Lower leg skin (tissue), 4 donors: Measurements from ENCODE around the gene TBRG4. TPM values are rescaled to one million over a fixed set of nuclear protein-coding genes. Genes with fewer than 3 reads are reported as not detected.

ENCODE experiments used
- DNase-seq, 2 donors: peaks; one replicate each; pipeline ENCODE4 v3.0.0-alpha.2; 2019; ENCODE audit warnings: low spot score in 2 of 2
- H3K4me3 ChIP-seq: fragments of 200-600 bp; sonication (generic); 2 replicates; pipeline ENCODE4 v1.5.1; 2017; ENCODE audit warnings: mild to moderate bottlenecking, low read depth; ENCODE audit not compliant: poor library complexity, severe bottlenecking
- POLR2A ChIP-seq, 2 donors: fragments of 450-650 bp; IDR thresholded peaks; one replicate each; pipeline ENCODE4 v1.6.1; 2016 to 2017; ENCODE audit warnings: antibody characterized with exemption in 2 of 2, mild to moderate bottlenecking in 1 of 2, moderate library complexity in 1 of 2
- WGBS, 2 donors: methylation state at CpG; one replicate each; pipeline ENCODE4 v1.1.5; 2018; 5-methylcytosine and 5-hydroxymethylcytosine counted together
- intact Hi-C: fragments of 100-400 bp; cut with DNase I; formaldehyde crosslinking; loops from one replicate; pipeline ENCODE4 v1.15.0; 2023; ENCODE audit warnings: low total_unique reads
- total RNA-seq, 4 donors: library from RNA; depleted of rRNA; stranded (reverse); fragments of >200 nt; gene quantifications; one replicate each; pipeline ENCODE4 v1.1.0, GENCODE V29; 2016
- TF ChIP-seq, protein P1 (sequence below), 3 donors: fragments of 450-650 bp; IDR thresholded peaks; one replicate each; pipeline ENCODE4 v1.5.1; 2016; ENCODE audit warnings: antibody characterized with exemption in 3 of 3, mild to moderate bottlenecking in 3 of 3, moderate library complexity in 2 of 3

TBRG4 gene
- total RNA-seq, 4 donors from 2014 or later = 46.0 to 62.3 (median 58.1) TPM

DNA sequence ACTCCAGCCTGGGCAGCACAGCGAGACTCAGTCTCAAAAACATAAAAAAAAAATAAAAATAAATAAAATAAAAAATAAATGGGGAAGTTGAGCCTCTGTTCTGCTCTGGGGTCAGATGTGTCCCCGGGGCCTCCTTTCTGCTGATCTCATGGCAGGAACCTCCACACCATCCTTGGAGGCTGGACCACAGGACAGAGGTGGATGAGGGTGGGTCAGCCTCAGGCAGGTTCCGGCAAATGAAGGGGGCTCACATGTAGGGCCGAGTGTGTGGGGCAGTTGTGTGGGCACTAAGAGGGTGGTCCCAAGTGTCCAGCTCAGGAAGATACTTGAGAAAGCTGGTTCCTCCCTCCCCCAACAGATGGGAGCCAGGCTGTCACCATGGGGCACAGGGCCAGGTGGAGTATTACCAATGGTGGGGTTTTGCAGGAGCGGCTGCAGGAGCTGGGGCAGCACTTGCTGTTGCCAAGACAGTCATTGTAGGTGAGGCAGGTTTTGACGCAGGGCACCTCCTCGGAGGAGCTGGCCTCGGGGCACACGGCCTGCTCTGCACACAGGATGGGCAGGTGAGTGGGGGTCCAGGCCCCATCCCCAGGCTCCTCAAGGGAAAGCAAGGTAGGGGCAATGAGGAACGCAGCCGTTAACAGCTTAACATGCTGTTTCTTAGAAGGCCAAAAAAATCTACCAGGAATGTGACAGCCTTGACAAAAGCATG, 13.9 kb upstream of the TBRG4 start:
- DNase-seq = no peak
- intact Hi-C loops = no loop called here
- no peak overlapping the region for H3K4me3 ChIP-seq
- WGBS, 2 donors = 85% methylated on average over 9 to 11 of the region's 11 CpGs
- TF ChIP-seq, protein P1, sequence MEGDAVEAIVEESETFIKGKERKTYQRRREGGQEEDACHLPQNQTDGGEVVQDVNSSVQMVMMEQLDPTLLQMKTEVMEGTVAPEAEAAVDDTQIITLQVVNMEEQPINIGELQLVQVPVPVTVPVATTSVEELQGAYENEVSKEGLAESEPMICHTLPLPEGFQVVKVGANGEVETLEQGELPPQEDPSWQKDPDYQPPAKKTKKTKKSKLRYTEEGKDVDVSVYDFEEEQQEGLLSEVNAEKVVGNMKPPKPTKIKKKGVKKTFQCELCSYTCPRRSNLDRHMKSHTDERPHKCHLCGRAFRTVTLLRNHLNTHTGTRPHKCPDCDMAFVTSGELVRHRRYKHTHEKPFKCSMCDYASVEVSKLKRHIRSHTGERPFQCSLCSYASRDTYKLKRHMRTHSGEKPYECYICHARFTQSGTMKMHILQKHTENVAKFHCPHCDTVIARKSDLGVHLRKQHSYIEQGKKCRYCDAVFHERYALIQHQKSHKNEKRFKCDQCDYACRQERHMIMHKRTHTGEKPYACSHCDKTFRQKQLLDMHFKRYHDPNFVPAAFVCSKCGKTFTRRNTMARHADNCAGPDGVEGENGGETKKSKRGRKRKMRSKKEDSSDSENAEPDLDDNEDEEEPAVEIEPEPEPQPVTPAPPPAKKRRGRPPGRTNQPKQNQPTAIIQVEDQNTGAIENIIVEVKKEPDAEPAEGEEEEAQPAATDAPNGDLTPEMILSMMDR (IDR thresholded peaks at IDR 0.05) = no peak
- no peak for TF ChIP-seq POLR2A (IDR thresholded peaks at IDR 0.05)

GRCh38 chr7:45123913-45124710, 12.6 kb upstream of the TBRG4 start:
- TF ChIP-seq, protein P1 (IDR thresholded peaks at IDR 0.05) = no peak
- no peak for TF ChIP-seq POLR2A (IDR thresholded peaks at IDR 0.05)
- intact Hi-C loops = no loop called here
- no peak for DNase-seq
- WGBS, 2 donors = 74 to 79% methylated on average over 12 of the region's 12 CpGs
- no peak overlapping the region for H3K4me3 ChIP-seq

- WGBS, 2 donors = 83% methylated on average over 16 of the region's 16 CpGs
These were observed 11.7 kb upstream of the TBRG4 start for GRCh38 chr7:45122975-45123860.

GRCh38 chr7:45119550-45119949, 8.1 kb upstream of the TBRG4 start:
- 84 to 85% methylated on average over 3 of the region's 3 CpGs for WGBS, 2 donors
- TF ChIP-seq POLR2A (IDR thresholded peaks at IDR 0.05) = no peak
- TF ChIP-seq, protein P1 (IDR thresholded peaks at IDR 0.05) = no peak
- intact Hi-C loops = no loop called here
- H3K4me3 ChIP-seq = no peak overlapping the region
- DNase-seq = no peak

More at GRCh38 chr7:45122975-45123860, 11.7 kb upstream of the TBRG4 start:
- no peak for DNase-seq
- intact Hi-C loops = no loop called here
- no peak for TF ChIP-seq POLR2A (IDR thresholded peaks at IDR 0.05)
- TF ChIP-seq, protein P1 (IDR thresholded peaks at IDR 0.05) = no peak
- H3K4me3 ChIP-seq = no peak overlapping the region

DNA sequence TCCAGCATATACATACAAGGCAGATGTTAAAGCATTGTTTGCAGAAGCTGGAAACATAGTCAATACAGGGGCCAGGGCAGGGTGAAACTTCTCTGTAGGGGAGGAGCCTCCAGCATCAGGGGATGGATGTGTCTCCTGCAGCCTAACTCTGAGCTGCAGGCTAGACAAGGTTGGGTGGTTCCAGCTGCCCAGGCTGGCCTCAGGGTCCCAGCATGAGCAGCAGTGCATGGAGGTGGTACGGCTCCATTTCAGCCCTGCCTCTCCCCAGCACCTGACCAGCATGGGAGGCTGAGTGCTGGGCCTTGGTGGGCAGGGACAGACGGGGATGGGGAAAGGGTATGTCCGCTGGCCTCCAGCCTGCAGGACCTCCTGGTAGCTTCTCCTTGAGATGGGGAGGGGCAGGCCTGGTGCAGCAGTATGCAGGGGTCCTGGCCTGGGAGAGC, 7.4 kb upstream of the TBRG4 start:
- WGBS, 2 donors = 97 to 100% methylated on average over 3 of the region's 3 CpGs
- no peak overlapping the region for H3K4me3 ChIP-seq
- DNase-seq = no peak
- TF ChIP-seq POLR2A (IDR thresholded peaks at IDR 0.05) = no peak
- TF ChIP-seq, protein P1 (IDR thresholded peaks at IDR 0.05) = no peak
- intact Hi-C loops = no loop called here
